Measurements from ENCODE around the gene COG5. TPM values are rescaled to one million over a fixed set of nuclear protein-coding genes. Genes with fewer than 3 reads are reported as not detected.

COG5 gene
- total and polyA plus RNA-seq, 4 experiments from 2014 or later = 39.3 to 87.8 (median 64.6) TPM

DNA sequence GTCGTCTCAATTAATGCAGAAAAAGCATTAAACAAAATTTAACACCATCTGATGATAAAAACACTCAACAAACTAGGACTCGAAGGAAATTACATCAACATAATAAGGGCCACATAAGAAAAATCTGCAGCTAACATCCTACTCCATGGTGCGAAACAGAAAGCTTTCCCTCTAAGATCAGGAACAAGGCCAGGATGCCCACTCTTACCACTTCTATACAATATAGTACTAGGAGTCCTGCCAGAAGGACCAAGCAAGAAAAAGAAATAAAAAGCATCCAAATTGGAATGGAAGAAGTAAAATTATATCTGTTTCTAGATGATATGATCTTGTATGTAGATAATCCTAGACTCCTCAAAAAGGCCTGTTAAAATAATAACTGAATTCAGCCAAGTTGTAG, 237.7 kb downstream of the COG5 start:
- H3K4me1 ChIP-seq (ENCODE audit: insufficient read depth, low read length) = no peaks in the 10 kb centered on the region
- ChIA-PET POLR2A (ENCODE audit: partially characterized antibody) (no interaction called here), CTCF (ENCODE audit: partially characterized antibody) (no interaction called here)
- H3K27me3 Mint-ChIP-seq = no peaks in the 10 kb centered on the region
- no peaks in the 10 kb centered on the region for H3K9me3 Mint-ChIP-seq
- no peak overlapping the region for H3K27ac ChIP-seq (ENCODE audit: low read depth, low read length)
- DNase-seq = no peak
- H3K9me3 ChIP-seq (ENCODE audit: control insufficient read depth in 1 of 2, low read length in 2 of 2) = no peaks in the 10 kb centered on the region
- intact Hi-C loops (cut with micrococcal nuclease) = no loop called here
- peaks cover 28 to 41% of the 10 kb centered on the region in 2 donors for H3K36me3 Mint-ChIP-seq
- no peak overlapping the region for H3K4me3 ChIP-seq (ENCODE audit: low read length in 2 of 2)
- H3K4me1 Mint-ChIP-seq = peaks cover 0 to 3% (median 0%) of the 10 kb centered on the region in 4 donors
- no peaks in the 10 kb centered on the region for H3K27me3 ChIP-seq (ENCODE audit: insufficient read depth, low read length)
- no peak overlapping the region for H3K27ac Mint-ChIP-seq
- H3K36me3 ChIP-seq (ENCODE audit: insufficient read depth, low read length) = no peaks in the 10 kb centered on the region
- H3K4me3 Mint-ChIP-seq = no peak overlapping the region

GRCh38 chr7:107322015-107322414, 241.7 kb downstream of the COG5 start:
- Histone ChIP-seq H3K27ac (ENCODE audit: low read depth, low read length) (no peak overlapping the region), H3K36me3 (ENCODE audit: insufficient read depth, low read length) (no peaks in the 10 kb centered on the region), H3K4me3 (ENCODE audit: low read length in 2 of 2) (no peak overlapping the region), H3K27me3 (ENCODE audit: insufficient read depth, low read length) (no peaks in the 10 kb centered on the region), H3K9me3 (ENCODE audit: control insufficient read depth in 1 of 2, low read length in 2 of 2) (no peaks in the 10 kb centered on the region), H3K4me1 (ENCODE audit: insufficient read depth, low read length) (no peaks in the 10 kb centered on the region)
- Mint-ChIP-seq H3K4me1 (peaks cover 0 to 3% (median 0%) of the 10 kb centered on the region in 4 donors), H3K27ac (no peak overlapping the region), H3K4me3 (no peak overlapping the region), H3K36me3 (peaks cover 41 to 47% of the 10 kb centered on the region in 2 donors), H3K9me3 (peaks cover 0 to 2% (median 0%) of the 10 kb centered on the region in 8 donors), H3K27me3 (no peaks in the 10 kb centered on the region)
- no peak for DNase-seq
- ChIA-PET CTCF (ENCODE audit: partially characterized antibody) (no interaction called here), POLR2A (ENCODE audit: partially characterized antibody) (no interaction called here)
- intact Hi-C loops (cut with micrococcal nuclease) = no loop called here

- POLR2A ChIA-PET (ENCODE audit: partially characterized antibody) = no interaction called here
- no peak overlapping the region for H3K4me3 Mint-ChIP-seq
- H3K27me3 Mint-ChIP-seq = no peaks in the 10 kb centered on the region
- Histone ChIP-seq H3K4me1 (ENCODE audit: insufficient read depth, low read length) (no peaks in the 10 kb centered on the region), H3K4me3 (ENCODE audit: low read length in 2 of 2) (no peak overlapping the region), H3K9me3 (ENCODE audit: control insufficient read depth in 1 of 2, low read length in 2 of 2) (no peaks in the 10 kb centered on the region), H3K27ac (ENCODE audit: low read depth, low read length) (no peak overlapping the region), H3K36me3 (ENCODE audit: insufficient read depth, low read length) (no peaks in the 10 kb centered on the region), H3K27me3 (ENCODE audit: insufficient read depth, low read length) (no peaks in the 10 kb centered on the region)
- intact Hi-C loops (cut with micrococcal nuclease) = no loop called here
- H3K36me3 Mint-ChIP-seq = peaks cover 41 to 45% of the 10 kb centered on the region in 2 donors
- no peak for DNase-seq
- peaks cover 0 to 3% (median 0%) of the 10 kb centered on the region in 4 donors for H3K4me1 Mint-ChIP-seq
- peaks cover 0 to 2% (median 0%) of the 10 kb centered on the region in 8 donors for H3K9me3 Mint-ChIP-seq
- CTCF ChIA-PET (ENCODE audit: partially characterized antibody) = no interaction called here
- H3K27ac Mint-ChIP-seq = no peak overlapping the region
Measured at GRCh38 chr7:107321611-107322010, 242.1 kb downstream of the COG5 start.

DNA sequence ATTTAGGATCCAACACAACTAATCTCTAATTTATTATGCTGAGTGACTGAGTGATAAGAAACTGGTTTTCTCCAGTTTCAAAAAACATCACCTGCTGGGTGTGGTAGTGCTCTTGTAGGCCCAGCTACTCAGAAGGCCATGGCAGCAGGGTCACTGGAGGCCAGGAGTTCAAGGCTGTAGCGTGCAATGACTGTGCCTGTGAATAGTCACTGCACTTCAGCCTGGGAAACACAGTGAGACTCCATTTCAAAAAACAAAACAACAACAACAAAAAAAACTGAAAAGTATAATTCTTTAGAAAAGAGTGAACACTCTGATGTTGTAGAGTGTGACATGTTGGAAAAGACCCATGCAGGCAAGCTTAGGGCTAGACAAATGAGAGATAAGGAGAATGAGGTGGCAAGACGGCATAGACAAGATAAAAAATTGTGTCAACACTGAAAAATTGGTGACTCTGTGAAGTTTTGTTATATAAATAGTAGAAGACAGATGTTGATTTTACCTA, 243.9 kb downstream of the COG5 start:
- no peak for DNase-seq
- intact Hi-C loops (cut with micrococcal nuclease) = no loop called here
- H3K27ac ChIP-seq (ENCODE audit: low read depth, low read length) = no peak overlapping the region
- H3K4me1 ChIP-seq (ENCODE audit: insufficient read depth, low read length) = no peaks in the 10 kb centered on the region
- H3K9me3 Mint-ChIP-seq = peaks cover 0 to 2% (median 0%) of the 10 kb centered on the region in 8 donors
- H3K36me3 Mint-ChIP-seq = peaks cover 50 to 54% of the 10 kb centered on the region in 2 donors
- H3K36me3 ChIP-seq (ENCODE audit: insufficient read depth, low read length) = no peaks in the 10 kb centered on the region
- peak overlapping the region in 1 of 7 donors; percentile 7 for H3K27ac Mint-ChIP-seq
- no peak overlapping the region for H3K4me3 ChIP-seq (ENCODE audit: low read length in 2 of 2)
- H3K27me3 ChIP-seq (ENCODE audit: insufficient read depth, low read length) = no peaks in the 10 kb centered on the region
- ChIA-PET CTCF (ENCODE audit: partially characterized antibody) (no interaction called here), POLR2A (ENCODE audit: partially characterized antibody) (no interaction called here)
- H3K4me1 Mint-ChIP-seq = peaks cover 0 to 6% (median under 1%) of the 10 kb centered on the region in 4 donors
- no peak overlapping the region for H3K4me3 Mint-ChIP-seq
- H3K9me3 ChIP-seq (ENCODE audit: control insufficient read depth in 1 of 2, low read length in 2 of 2) = no peaks in the 10 kb centered on the region
- no peaks in the 10 kb centered on the region for H3K27me3 Mint-ChIP-seq

GRCh38 chr7:107318523-107319160, 245.1 kb downstream of the COG5 start:
- H3K36me3 Mint-ChIP-seq = peaks cover 51 to 57% of the 10 kb centered on the region in 2 donors
- Histone ChIP-seq H3K4me1 (ENCODE audit: insufficient read depth, low read length) (no peaks in the 10 kb centered on the region), H3K4me3 (ENCODE audit: low read length in 2 of 2) (no peak overlapping the region), H3K9me3 (ENCODE audit: control insufficient read depth in 1 of 2, low read length in 2 of 2) (no peaks in the 10 kb centered on the region), H3K27ac (ENCODE audit: low read depth, low read length) (no peak overlapping the region), H3K27me3 (ENCODE audit: insufficient read depth, low read length) (no peaks in the 10 kb centered on the region), H3K36me3 (ENCODE audit: insufficient read depth, low read length) (no peaks in the 10 kb centered on the region)
- intact Hi-C loops (cut with micrococcal nuclease) = no loop called here
- CTCF ChIA-PET (ENCODE audit: partially characterized antibody) = no interaction called here
- peaks cover 0 to 2% (median 0%) of the 10 kb centered on the region in 8 donors for H3K9me3 Mint-ChIP-seq
- no peak for DNase-seq
- peak overlapping the region in 1 of 7 donors; percentile 11 for H3K27ac Mint-ChIP-seq
- POLR2A ChIA-PET (ENCODE audit: partially characterized antibody) = no interaction called here
- H3K27me3 Mint-ChIP-seq = no peaks in the 10 kb centered on the region
- H3K4me1 Mint-ChIP-seq = peaks cover 0 to 6% (median under 1%) of the 10 kb centered on the region in 4 donors
- H3K4me3 Mint-ChIP-seq = no peak overlapping the region

DNA sequence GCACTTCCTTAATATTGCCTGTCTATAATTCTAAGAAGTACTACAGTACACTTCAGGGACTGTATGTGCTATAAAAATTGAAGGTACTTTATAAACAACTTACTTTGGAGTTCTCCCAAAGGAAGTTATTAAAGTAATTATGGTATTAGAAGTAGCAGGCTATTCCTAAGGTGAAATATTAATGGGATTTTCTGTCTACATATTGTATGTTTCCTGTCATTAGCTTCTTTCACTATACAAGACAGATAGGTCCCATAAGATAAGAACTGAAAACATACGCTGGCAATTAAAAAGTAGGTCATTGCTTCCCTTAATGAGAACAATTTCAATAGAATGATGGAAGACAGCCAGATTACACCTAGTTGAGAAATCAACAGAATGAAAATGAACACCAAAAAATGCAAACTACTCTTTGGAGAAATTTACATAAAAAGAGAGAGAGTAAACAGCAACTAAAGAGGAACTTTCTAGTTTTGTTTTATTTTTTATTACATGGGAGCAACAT, 248.0 kb downstream of the COG5 start:
- DNase-seq = no peak
- H3K4me1 ChIP-seq (ENCODE audit: insufficient read depth, low read length) = no peaks in the 10 kb centered on the region
- POLR2A ChIA-PET (ENCODE audit: partially characterized antibody) = no interaction called here
- no peaks in the 10 kb centered on the region for H3K27me3 Mint-ChIP-seq
- H3K27ac ChIP-seq (ENCODE audit: low read depth, low read length) = no peak overlapping the region
- H3K9me3 ChIP-seq (ENCODE audit: control insufficient read depth in 1 of 2, low read length in 2 of 2) = no peaks in the 10 kb centered on the region
- no peaks in the 10 kb centered on the region for H3K36me3 ChIP-seq (ENCODE audit: insufficient read depth, low read length)
- H3K4me1 Mint-ChIP-seq = peaks cover 0 to 6% (median 2%) of the 10 kb centered on the region in 4 donors
- peaks cover 40 to 47% of the 10 kb centered on the region in 2 donors for H3K36me3 Mint-ChIP-seq
- no peaks in the 10 kb centered on the region for H3K27me3 ChIP-seq (ENCODE audit: insufficient read depth, low read length)
- CTCF ChIA-PET (ENCODE audit: partially characterized antibody) = no interaction called here
- H3K4me3 Mint-ChIP-seq = no peak overlapping the region
- no peak overlapping the region for H3K27ac Mint-ChIP-seq
- H3K9me3 Mint-ChIP-seq = peaks cover 0 to 2% (median 0%) of the 10 kb centered on the region in 8 donors
- intact Hi-C loops (cut with micrococcal nuclease) = no loop called here
- H3K4me3 ChIP-seq (ENCODE audit: low read length in 2 of 2) = no peak overlapping the region

GRCh38 chr7:107313355-107313754, 250.4 kb downstream of the COG5 start:
- POLR2A ChIA-PET (ENCODE audit: partially characterized antibody) = no interaction called here
- CTCF ChIA-PET (ENCODE audit: partially characterized antibody) = no interaction called here

More at GRCh38 chr7:107313355-107313754, 250.4 kb downstream of the COG5 start:
- no peak overlapping the region for H3K4me3 ChIP-seq (ENCODE audit: low read length in 2 of 2)
- intact Hi-C loops (cut with micrococcal nuclease) = no loop called here
- H3K36me3 ChIP-seq (ENCODE audit: insufficient read depth, low read length) = no peaks in the 10 kb centered on the region
- Mint-ChIP-seq H3K27me3 (no peaks in the 10 kb centered on the region), H3K9me3 (no peaks in the 10 kb centered on the region), H3K27ac (no peak overlapping the region), H3K4me3 (no peak overlapping the region), H3K36me3 (peaks cover 26 to 32% of the 10 kb centered on the region in 2 donors), H3K4me1 (peaks cover 0 to 6% (median 2%) of the 10 kb centered on the region in 4 donors)
- H3K4me1 ChIP-seq (ENCODE audit: insufficient read depth, low read length) = no peaks in the 10 kb centered on the region
- H3K27me3 ChIP-seq (ENCODE audit: insufficient read depth, low read length) = no peaks in the 10 kb centered on the region
- H3K27ac ChIP-seq (ENCODE audit: low read depth, low read length) = no peak overlapping the region
- no peak for DNase-seq
- H3K9me3 ChIP-seq (ENCODE audit: control insufficient read depth in 1 of 2, low read length in 2 of 2) = no peaks in the 10 kb centered on the region
